AG09319 (cell line): ENCODE data around the gene ANXA5.

Experiments
- DNase-seq: peaks from one replicate; pipeline ENCODE4 v3.0.0-alpha.2; 2010; ENCODE audit warnings: low read depth; ENCODE audit errors: extremely low read depth
- CTCF ChIP-seq: IDR thresholded peaks from 2 replicates; pipeline ENCODE4 v1.5.1; 2011; ENCODE audit warnings: low read depth, mild to moderate bottlenecking, inconsistent platforms, low read length, moderate library complexity

The ANXA5 gene

GRCh38 chr4:121696581-121697461 lies at the start of gene ANXA5:
TSS of gene ANXA5 (minus strand) at chr4:121696980. CDS start at chr4:121696589, 391 bp downstream.
- peak; percentile 42 for TF ChIP-seq CTCF
- DNase-seq, result peak; percentile 83

- DNase-seq, result no peak
Measured at GRCh38 chr4:121742794-121743193, 46.0 kb upstream of the ANXA5 start.

GRCh38 chr4:121741751-121742150 lies 45.0 kb upstream of the ANXA5 start:
- DNase-seq, result no peak
- no peak for TF ChIP-seq CTCF

More at GRCh38 chr4:121742794-121743193, 46.0 kb upstream of the ANXA5 start:
- no peak for TF ChIP-seq CTCF

- no peak for TF ChIP-seq CTCF
- no peak for DNase-seq
Measured at GRCh38 chr4:121740796-121741409, 44.1 kb upstream of the ANXA5 start.

- TF ChIP-seq CTCF, result no peak
- DNase-seq, result no peak
Measured at GRCh38 chr4:121739575-121739974, 42.8 kb upstream of the ANXA5 start.

GRCh38 chr4:121738780-121739535 lies 42.2 kb upstream of the ANXA5 start:
- no peak for DNase-seq
- no peak for TF ChIP-seq CTCF
